A549 treated with ZK216348 at 1 μM for 4 hours (cell line): Measurements from ENCODE around the gene ABI2. TPM values are rescaled to one million over a fixed set of nuclear protein-coding genes. Genes with fewer than 3 reads are reported as not detected.

Experiments used
- total RNA-seq: library from RNA; stranded (reverse); fragments of 200-300 nt; extraction: Qiagen RNA extraction; gene quantifications from 5 replicates; pipeline ENCODE4 v1.2.3, GENCODE V29; 2022; ENCODE audit warnings: low read depth

ABI2 gene
- total RNA-seq = 56.7 to 71.6 TPM (median 65.1 TPM) in 5 replicates

DNA sequence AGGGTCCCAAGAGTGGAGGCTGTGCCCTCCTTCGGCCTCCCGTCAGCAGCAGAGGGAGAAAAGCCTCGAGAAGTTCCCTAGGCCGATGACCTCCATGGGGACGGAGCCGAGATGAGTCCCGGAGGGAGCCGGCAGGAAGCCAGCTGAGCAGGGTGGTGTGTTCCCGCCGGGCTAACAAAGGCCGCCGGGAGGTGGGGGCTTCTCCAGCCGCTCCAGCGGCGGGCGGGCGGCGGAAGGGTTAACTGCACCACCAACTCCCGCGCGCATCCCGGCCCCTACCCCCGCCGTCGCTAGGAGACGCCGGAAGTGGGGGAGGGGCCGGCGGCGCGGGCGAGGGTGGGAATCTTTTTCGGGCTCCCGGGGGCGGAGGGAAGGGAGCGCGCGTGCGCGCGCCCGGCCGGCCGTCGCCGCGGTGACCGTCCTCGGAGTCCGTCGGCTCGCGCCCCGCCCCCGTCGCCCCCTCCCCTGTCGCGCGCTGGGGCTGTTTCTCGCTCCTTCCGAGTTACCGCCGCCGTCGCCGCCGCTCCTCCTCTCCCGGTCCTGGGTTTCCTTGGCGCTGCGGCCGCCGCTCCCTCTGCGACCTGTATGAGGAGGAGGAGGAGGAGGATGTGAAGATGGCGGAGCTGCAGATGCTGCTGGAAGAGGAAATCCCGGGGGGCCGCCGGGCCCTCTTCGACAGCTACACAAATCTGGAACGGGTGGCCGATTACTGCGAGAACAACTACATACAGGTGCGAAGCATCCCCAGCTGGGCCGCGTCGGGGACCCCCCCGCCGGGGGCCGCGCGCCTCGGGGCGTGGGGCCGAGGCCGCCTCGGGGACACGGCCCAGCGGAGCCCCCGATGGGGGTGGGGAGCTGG, at the start of gene ABI2:
ABI2 (plus strand) TSS at position 494 of the 859 bp plus-strand sequence; CDS start at position 615, 121 bp downstream.

Other genes with a start within 250 kb of the ABI2 start
- 8.0 to 11.9 TPM (median 9.1 TPM) in 5 replicates for gene CYP20A1, start 89.4 kb upstream of the ABI2 start, total RNA-seq
- gene RAPH1, start 206.9 kb downstream of the ABI2 start, total RNA-seq = 4.1 to 7.9 TPM (median 6.6 TPM) in 5 replicates